Retinal pigment epithelial cell (primary cell): ENCODE results near the gene GATA2.

Source experiments
- DNase-seq: peaks from one replicate; pipeline ENCODE4 v3.0.0-alpha.2; 2010; ENCODE audit warnings: low read depth
- H3K4me3 ChIP-seq: 2 replicates; pipeline ENCODE4 v1.5.1; 2011; ENCODE audit warnings: mild to moderate bottlenecking, low read length, control low read depth, moderate library complexity
- TF ChIP-seq, protein P1 (sequence below): conservative IDR thresholded peaks from 2 replicates; pipeline ENCODE4 v1.5.1; 2011; ENCODE audit warnings: low read depth, low read length, control low read depth, inconsistent platforms

Gene GATA2

GRCh38 chr3:128500556-128500955 is 7.6 kb upstream of the GATA2 start:
- no peak for DNase-seq
- no peak overlapping the region for H3K4me3 ChIP-seq

DNA sequence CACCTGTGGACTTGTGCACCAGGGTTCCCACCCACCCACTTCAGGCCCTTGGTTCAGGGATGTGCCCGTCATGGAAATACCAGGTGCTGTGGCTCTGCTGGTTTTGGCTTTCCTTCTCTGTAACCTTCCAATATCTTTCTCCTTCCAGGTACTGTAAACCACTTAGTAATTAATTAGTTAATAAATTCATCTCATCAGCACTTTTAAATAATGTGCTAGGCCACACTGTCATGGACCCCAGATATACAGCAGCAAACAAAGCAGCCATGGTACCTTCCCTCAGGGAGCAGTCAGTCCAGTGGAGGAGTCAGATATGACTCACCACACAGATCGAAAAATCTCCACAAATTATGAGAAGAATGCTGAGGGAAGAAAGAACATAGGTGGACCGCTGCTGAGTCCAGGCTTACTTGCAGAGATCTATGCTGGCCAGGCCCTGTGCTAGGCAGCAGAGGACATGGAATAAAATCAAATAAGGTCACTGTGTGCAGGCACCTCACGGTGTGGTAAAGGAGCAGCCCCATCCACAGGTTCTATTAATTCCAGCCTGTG is 6.8 kb upstream of the GATA2 start:
- no peak overlapping the region for H3K4me3 ChIP-seq
- DNase-seq = no peak
- TF ChIP-seq, protein P1, sequence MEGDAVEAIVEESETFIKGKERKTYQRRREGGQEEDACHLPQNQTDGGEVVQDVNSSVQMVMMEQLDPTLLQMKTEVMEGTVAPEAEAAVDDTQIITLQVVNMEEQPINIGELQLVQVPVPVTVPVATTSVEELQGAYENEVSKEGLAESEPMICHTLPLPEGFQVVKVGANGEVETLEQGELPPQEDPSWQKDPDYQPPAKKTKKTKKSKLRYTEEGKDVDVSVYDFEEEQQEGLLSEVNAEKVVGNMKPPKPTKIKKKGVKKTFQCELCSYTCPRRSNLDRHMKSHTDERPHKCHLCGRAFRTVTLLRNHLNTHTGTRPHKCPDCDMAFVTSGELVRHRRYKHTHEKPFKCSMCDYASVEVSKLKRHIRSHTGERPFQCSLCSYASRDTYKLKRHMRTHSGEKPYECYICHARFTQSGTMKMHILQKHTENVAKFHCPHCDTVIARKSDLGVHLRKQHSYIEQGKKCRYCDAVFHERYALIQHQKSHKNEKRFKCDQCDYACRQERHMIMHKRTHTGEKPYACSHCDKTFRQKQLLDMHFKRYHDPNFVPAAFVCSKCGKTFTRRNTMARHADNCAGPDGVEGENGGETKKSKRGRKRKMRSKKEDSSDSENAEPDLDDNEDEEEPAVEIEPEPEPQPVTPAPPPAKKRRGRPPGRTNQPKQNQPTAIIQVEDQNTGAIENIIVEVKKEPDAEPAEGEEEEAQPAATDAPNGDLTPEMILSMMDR = no peak

More at GRCh38 chr3:128500556-128500955, 7.6 kb upstream of the GATA2 start:
- TF ChIP-seq, protein P1 = no peak

- TF ChIP-seq, protein P1 = no peak
- no peak overlapping the region for H3K4me3 ChIP-seq
- no peak for DNase-seq
Observed at GRCh38 chr3:128498901-128499530, 6.0 kb upstream of the GATA2 start.

DNA sequence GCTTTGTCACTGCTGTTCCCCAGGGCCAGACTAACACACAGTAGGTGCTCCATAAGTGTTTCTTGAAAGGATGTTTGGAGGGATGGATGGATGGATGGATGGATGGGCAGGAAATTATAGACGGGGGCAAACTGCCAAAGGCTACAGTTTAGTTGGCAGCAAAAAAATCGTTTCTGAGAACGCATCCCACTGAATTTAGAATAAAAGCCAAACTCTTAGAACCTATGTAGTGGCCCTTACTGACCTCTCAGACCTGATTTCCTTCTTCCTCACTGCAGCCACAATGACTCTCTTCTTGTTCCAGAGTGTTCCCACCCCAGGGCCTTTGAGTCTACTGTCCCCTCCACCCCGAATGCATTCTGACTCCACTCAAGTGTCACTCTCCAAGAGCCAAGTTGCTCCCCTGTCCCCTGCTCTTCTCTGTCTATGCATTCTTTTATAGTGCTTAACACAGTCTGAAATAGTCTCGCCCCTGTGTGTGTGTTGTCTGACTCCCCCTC is 5.2 kb upstream of the GATA2 start:
- DNase-seq = no peak
- H3K4me3 ChIP-seq = peak overlapping the region; percentile 23
- TF ChIP-seq, protein P1 = no peak

GRCh38 chr3:128497305-128498126 is 4.5 kb upstream of the GATA2 start:
- no peak for DNase-seq
- peak overlapping the region; percentile 51 for H3K4me3 ChIP-seq
- TF ChIP-seq, protein P1 = peak; percentile 65

DNA sequence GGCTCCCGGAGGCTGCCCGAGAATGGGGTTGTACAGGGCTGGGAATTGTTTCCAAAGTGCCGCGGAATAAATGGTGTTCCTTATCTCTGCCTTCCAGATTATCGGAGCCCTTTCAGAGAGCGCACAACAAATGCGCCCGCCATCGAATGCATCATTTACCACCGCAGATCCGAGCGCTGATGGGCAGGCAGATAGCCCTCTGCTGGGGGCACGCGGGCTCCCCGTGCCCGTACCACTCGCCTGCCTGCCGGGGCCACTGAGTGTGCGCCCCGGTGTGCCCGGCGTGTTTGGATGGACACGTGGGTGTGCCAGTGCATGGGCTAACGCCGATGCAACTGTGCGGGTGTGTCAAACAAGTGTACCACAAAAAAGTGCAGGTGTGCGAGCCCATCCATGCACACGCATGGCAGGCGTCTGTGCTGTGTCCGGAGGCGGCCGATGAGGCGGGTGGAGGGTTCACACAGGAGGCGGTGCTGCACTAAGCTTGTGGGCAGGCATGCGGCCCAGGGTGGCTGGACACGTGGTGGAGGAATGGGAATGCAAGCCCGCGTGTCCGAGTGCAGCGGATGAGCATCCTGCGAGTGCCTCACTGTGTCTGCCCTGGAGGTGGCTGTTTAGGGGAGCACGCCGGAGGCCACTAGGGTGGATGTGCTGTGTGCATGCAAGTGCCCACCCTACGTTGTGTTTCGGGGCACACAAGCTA is 3.8 kb upstream of the GATA2 start:
- no peak for DNase-seq
- H3K4me3 ChIP-seq = peak overlapping the region; percentile 51
- TF ChIP-seq, protein P1 = no peak
